ENCODE results near the gene UBE2E2. TPM values are rescaled to one million over a fixed set of nuclear protein-coding genes. Genes with fewer than 3 reads are reported as not detected.

UBE2E2 gene
- total RNA-seq, 1 experiment from 2014 or later, result 38.6 TPM

GRCh38 chr3:23566499-23566898, 363.4 kb downstream of the UBE2E2 start:
- H4K91ac ChIP-seq (ENCODE audit: insufficient read length, low read depth, low read length), result no peak overlapping the region
- H2AK5ac ChIP-seq (ENCODE audit: insufficient read length, low read length), result no peak overlapping the region
- Mint-ChIP-seq H3K4me3 (no peak overlapping the region), H3K27ac (peak overlapping the region in 1 of 3 experiments; percentile 68; a peak in 1 of 7 replicates), H3K36me3 (ENCODE audit: insufficient read depth in 1 of 3, low read depth in 3 of 3) (peaks cover 0 to 2% (median 0%) of the 10 kb centered on the region in 3 experiments; a peak in 3 of 7 replicates), H3K9me3 (no peaks in the 10 kb centered on the region), H3K4me1 (peaks cover 2 to 3% of the 10 kb centered on the region in 2 experiments; a peak in 3 of 4 replicates), H3K27me3 (ENCODE audit: low read depth) (peaks cover 2% of the 10 kb centered on the region)
- H4K20me1 ChIP-seq (ENCODE audit: control insufficient read depth, insufficient read depth, insufficient read length), result no peaks in the 10 kb centered on the region
- no peak overlapping the region for H2BK5ac ChIP-seq (ENCODE audit: insufficient read length, low read length)
- H3K79me2 ChIP-seq (ENCODE audit: insufficient read depth, low read length), result no peaks in the 10 kb centered on the region
- H4K8ac ChIP-seq (replicated peaks; ENCODE audit: insufficient read length, low read depth, low read length), result no peak overlapping the region
- no peak overlapping the region for H2BK120ac ChIP-seq (ENCODE audit: low read depth, low read length, poor library complexity, severe bottlenecking)
- H3K23ac ChIP-seq (ENCODE audit: insufficient read length, low read depth, low read length), result no peak overlapping the region
- H3K4me2 ChIP-seq (ENCODE audit: insufficient read depth, insufficient read length, low read length), result no peak overlapping the region
- DNase-seq, result no peak
- H4K5ac ChIP-seq (ENCODE audit: insufficient read length, low read depth, low read length), result no peak overlapping the region
- no peaks in the 10 kb centered on the region for H3K27me3 ChIP-seq (ENCODE audit: insufficient read depth, low read length)
- TF ChIP-seq CTCF (conservative IDR thresholded peaks at IDR 0.05), result no peak
- H3K9ac ChIP-seq (ENCODE audit: extremely low read depth, insufficient read length, low read length), result no peak overlapping the region
- no peak overlapping the region for H3K56ac ChIP-seq (ENCODE audit: insufficient read length, low read depth, low read length)
- H3K4ac ChIP-seq (ENCODE audit: low read depth, low read length), result no peak overlapping the region
- H3T11ph ChIP-seq (ENCODE audit: low read length), result no peak overlapping the region
- no peaks in the 10 kb centered on the region for H3K9me3 ChIP-seq (ENCODE audit: control insufficient read depth, low read depth, low read length)
- no peaks in the 10 kb centered on the region for H3K23me2 ChIP-seq (ENCODE audit: insufficient read length, low read depth, low read length, poor library complexity, severe bottlenecking)
- no peak overlapping the region for H2BK12ac ChIP-seq (ENCODE audit: insufficient read length, low read depth, low read length)
- H3K27ac ChIP-seq (ENCODE audit: insufficient read length, low read depth, low read length), result no peak overlapping the region
- H2BK20ac ChIP-seq (ENCODE audit: low read depth, low read length, poor library complexity, severe bottlenecking), result no peak overlapping the region
- H3K14ac ChIP-seq (ENCODE audit: insufficient read depth, low read length), result no peak overlapping the region
- no peak overlapping the region for H2BK15ac ChIP-seq (ENCODE audit: low read depth, low read length)
- no peaks in the 10 kb centered on the region for H3K4me1 ChIP-seq (ENCODE audit: insufficient read depth, low read length)
- WGBS (ENCODE audit: extremely low coverage, insufficient read length, low lambda C conversion rate), result no CpG with 5 or more reads among the region's 2 CpGs
- no peak overlapping the region for H3K18ac ChIP-seq (ENCODE audit: insufficient read length, low read depth, low read length)
- H2AFZ ChIP-seq (ENCODE audit: low read length), result no peak overlapping the region
- no peaks in the 10 kb centered on the region for H3K79me1 ChIP-seq (ENCODE audit: insufficient read depth, low read depth, low read length, poor library complexity, severe bottlenecking)

All from H9 (cell line).